Large intestine (tissue), 3 donors: ENCODE measurements around the gene GALNT4. TPM values are rescaled to one million over a fixed set of nuclear protein-coding genes. Genes with fewer than 3 reads are reported as not detected.
A peak's percentile ranks its signal among the peaks of the same experiment; 100 is the strongest.

Experiments used
- DNase-seq, 2 donors: peaks; one replicate each; pipeline versions ENCODE4 v3.0.0 to v3.0.0-alpha.2; 2013
- H3K27ac ChIP-seq: one replicate; pipeline ENCODE4 v1.5.1; 2013; ENCODE audit warnings: low read length
- H3K27me3 ChIP-seq: 2 replicates; pipeline ENCODE4 v1.6.1; 2013; ENCODE audit warnings: low read length; ENCODE audit not compliant: control insufficient read depth, insufficient read depth
- H3K36me3 ChIP-seq: 2 replicates; pipeline ENCODE4 v1.6.1; 2013; ENCODE audit warnings: low read length; ENCODE audit not compliant: control insufficient read depth, insufficient read depth
- H3K4me1 ChIP-seq: one replicate; pipeline ENCODE4 v1.6.1; 2013; ENCODE audit warnings: low read length; ENCODE audit not compliant: control insufficient read depth, insufficient read depth
- H3K4me3 ChIP-seq: one replicate; pipeline ENCODE4 v1.5.1; 2013; ENCODE audit warnings: low read length
- H3K9me3 ChIP-seq: one replicate; pipeline ENCODE4 v1.6.1; 2013; ENCODE audit warnings: mild to moderate bottlenecking, low read depth, low read length, moderate library complexity; ENCODE audit not compliant: control insufficient read depth
- WGBS: methylation state at CpG from one replicate; pipeline ENCODE4 v1.1.5; 2013; ENCODE audit warnings: low lambda C conversion rate; ENCODE audit not compliant: insufficient coverage; 5-methylcytosine and 5-hydroxymethylcytosine counted together
- polyA plus RNA-seq: library from polyadenylated mRNA; unstranded; fragments of 120-200 nt; gene quantifications from one replicate; pipeline ENCODE4 v1.2.1, GENCODE V29; 2013

Gene GALNT4
- polyA plus RNA-seq, 1 donor: 48.7 TPM

DNA sequence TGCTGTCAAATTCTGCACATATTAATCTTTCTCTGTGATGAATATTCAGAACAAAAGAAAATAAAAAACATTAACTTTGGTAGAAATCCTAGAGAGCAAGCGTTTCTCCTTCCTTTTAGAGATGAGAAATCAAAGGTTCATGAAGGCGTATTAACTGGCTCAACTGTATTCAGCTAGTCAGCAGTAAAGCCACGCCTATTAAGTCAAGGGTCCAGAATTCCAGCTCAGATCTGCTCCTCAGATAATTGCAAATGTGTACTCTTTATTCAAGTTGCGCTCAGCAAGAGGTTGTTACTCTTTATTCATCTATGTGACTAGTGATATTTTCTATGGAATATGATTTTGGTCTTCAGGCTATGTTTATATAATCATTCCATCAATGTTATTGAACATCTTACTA, 14.3 kb upstream of the GALNT4 start:
- Histone ChIP-seq H3K4me1 (peaks cover 26% of the 10 kb centered on the region), H3K9me3 (no peaks in the 10 kb centered on the region), H3K4me3 (no peak overlapping the region), H3K36me3 (no peaks in the 10 kb centered on the region), H3K27me3 (no peaks in the 10 kb centered on the region), H3K27ac (peak overlapping the region; percentile 44)
- WGBS: 37% methylated on average over 2 of the region's 4 CpGs
- peak; percentile 54 to 73 for DNase-seq

DNA sequence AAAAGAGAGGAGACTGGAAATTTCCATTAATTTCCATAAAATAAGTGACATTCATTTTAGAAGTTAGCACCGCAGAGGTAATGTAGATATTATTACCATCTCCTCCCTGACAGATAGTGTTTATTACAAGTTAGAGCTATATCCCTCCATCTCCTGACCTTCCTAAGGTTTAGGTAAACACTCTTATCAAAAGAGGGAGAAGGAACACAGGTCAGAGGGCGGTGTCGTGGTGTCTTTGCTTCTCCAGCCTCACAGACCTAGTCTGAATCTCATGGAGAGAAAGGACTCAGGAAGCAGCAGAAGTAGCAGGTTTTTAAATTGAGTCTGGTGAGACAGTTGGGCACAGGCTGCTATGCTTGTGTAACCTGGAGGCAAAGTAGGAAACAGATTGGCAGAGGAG, 12.8 kb upstream of the GALNT4 start:
- no CpG with 5 or more reads among the region's 3 CpGs for WGBS
- H3K4me3 ChIP-seq: no peak overlapping the region
- no peaks in the 10 kb centered on the region for H3K36me3 ChIP-seq
- peak overlapping the region; percentile 44 for H3K27ac ChIP-seq
- peaks cover 21% of the 10 kb centered on the region for H3K4me1 ChIP-seq
- no peaks in the 10 kb centered on the region for H3K27me3 ChIP-seq
- DNase-seq: peak; percentile 31 to 52
- no peaks in the 10 kb centered on the region for H3K9me3 ChIP-seq

DNA sequence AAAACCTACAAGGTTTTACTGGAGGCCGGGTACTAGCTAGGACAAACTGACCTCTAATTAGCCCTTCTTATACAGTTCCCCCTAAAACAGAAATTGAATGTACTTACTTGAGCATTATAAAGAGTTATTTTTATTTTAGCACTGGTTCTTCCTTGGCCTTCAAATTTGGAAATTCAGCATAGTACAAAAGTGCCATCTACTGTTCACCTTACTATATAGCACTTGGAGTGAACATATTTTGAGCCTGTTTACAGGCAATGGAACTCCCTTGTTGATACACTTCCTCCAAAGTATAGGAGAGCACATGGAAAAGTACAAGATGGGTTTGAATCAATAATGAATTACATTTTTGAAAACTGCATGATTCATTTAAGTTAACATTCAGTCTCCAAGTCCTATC, 5.1 kb upstream of the GALNT4 start:
- Histone ChIP-seq H3K27me3 (no peaks in the 10 kb centered on the region), H3K27ac (no peak overlapping the region), H3K4me1 (peaks cover 3% of the 10 kb centered on the region), H3K4me3 (no peak overlapping the region), H3K9me3 (no peaks in the 10 kb centered on the region), H3K36me3 (no peaks in the 10 kb centered on the region)
- no CpG with 5 or more reads among the region's 1 CpG for WGBS
- peak; percentile 34 to 52 for DNase-seq

DNA sequence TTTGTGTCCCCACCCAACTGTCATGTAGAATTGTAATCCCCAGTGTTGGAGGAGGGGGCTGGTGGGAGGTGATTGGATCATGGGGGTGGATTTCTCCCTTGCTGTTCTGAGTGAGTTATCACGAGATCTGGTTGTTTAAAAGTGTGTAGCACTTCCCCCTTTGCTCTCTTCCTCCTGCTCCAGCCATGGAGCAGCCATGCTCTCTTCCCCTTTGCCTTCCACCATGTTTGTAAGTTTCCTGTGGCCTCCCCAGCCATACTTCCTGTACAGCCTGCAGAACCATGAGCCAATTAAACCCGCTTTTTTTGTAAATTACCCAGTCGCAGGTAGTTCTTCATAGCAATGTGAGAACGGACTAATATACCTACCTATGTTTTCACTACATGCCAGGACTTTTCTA, 3.8 kb upstream of the GALNT4 start:
- Histone ChIP-seq H3K27ac (no peak overlapping the region), H3K27me3 (no peaks in the 10 kb centered on the region), H3K36me3 (no peaks in the 10 kb centered on the region), H3K4me1 (peaks cover 3% of the 10 kb centered on the region), H3K9me3 (no peaks in the 10 kb centered on the region), H3K4me3 (no peak overlapping the region)
- WGBS: no CpG with 5 or more reads among the region's 4 CpGs
- no peak for DNase-seq

DNA sequence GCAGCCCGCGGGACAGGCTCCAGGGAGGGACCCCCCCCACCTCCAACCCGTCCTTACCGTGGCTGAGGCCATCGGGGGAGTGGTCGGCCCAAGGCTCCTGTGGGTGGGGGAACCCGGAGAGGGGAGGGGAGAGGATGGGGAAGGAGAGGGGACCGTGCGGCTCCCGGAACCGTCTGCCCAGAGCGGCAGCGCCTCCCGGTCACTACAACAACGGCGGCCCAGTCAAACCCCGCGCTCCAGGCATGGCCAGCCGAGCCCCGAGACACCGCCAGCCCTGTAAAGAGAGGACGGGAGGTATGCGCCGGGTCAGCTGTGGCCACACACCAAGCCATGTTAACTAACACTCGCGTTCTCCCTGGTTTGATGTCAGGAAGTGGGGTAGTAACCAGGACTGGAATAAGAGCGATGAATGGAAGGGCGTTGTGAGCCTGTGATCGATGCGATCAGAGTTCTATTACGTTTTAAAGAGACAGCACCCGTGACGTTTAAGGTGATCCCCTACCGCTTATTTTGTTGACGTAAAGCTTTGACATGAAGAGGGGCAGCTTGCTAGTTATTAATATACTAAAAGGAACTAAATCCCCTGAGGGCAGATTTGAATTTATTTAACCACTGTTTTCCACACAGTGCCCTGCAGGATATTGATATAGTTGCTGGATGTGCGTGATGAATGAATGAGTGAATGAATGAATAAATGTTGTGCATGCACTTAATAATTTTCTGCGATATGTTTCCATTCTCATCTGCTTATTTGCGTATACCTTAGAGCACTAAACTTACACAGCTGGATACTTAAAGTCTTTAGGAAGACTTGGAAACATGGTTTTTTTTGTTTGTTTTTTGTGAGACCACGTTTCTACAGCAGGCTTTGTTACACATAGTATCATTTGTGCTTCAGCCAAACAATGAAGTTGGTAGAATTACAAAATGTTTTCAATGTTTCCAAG, 1.5 kb upstream of the GALNT4 start, which contains the start of gene POC1B:
Gene POC1B, minus strand, starts transcription at position 224 of the 947 bp plus-strand sequence. Its CDS starts 152 bp downstream, at position 72.
- Histone ChIP-seq H3K4me3 (peak within 1 kb of the TSS; percentile 99), H3K4me1 (peaks cover 3% of the 10 kb centered on the region), H3K27me3 (no peaks in the 10 kb centered on the region), H3K36me3 (no peaks in the 10 kb centered on the region), H3K9me3 (no peaks in the 10 kb centered on the region), H3K27ac (peak within 1 kb of the TSS; percentile 94)
- 0% methylated on average over 1 of the region's 39 CpGs for WGBS
- peak; percentile 57 to 89 for DNase-seq

DNA sequence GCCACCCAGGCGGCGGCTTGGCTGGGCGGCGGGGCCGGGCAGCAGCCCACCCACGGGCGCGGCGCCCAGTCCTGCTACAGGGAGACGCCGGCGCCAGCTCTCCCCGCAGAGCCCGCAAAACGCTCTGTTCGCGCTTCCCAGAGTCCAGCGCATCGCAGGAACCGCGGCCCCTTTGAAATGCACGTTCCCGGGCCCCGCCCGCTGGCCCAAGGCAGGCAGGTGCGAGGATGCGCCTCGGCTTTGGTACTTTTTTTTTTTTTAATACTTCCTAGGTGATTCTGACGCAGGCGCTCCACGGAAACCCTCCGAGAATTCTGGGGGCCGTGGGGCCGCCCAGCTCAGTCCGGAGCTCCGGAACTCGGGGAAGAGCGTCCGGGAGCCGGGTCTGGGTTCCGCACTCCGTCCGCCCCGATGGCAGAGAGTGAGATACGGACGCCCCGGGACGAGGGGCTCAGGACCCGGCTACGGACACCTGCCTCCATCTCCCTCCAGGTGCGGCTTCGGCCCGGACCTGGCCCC, 768 bp upstream of the GALNT4 start:
- peak; percentile 27 to 79 for DNase-seq
- Histone ChIP-seq H3K9me3 (no peaks in the 10 kb centered on the region), H3K4me1 (peaks cover 3% of the 10 kb centered on the region), H3K27ac (peak overlapping the region; percentile 94), H3K36me3 (no peaks in the 10 kb centered on the region), H3K27me3 (no peaks in the 10 kb centered on the region), H3K4me3 (peak overlapping the region; percentile 99)
- WGBS: no CpG with 5 or more reads among the region's 53 CpGs

DNA sequence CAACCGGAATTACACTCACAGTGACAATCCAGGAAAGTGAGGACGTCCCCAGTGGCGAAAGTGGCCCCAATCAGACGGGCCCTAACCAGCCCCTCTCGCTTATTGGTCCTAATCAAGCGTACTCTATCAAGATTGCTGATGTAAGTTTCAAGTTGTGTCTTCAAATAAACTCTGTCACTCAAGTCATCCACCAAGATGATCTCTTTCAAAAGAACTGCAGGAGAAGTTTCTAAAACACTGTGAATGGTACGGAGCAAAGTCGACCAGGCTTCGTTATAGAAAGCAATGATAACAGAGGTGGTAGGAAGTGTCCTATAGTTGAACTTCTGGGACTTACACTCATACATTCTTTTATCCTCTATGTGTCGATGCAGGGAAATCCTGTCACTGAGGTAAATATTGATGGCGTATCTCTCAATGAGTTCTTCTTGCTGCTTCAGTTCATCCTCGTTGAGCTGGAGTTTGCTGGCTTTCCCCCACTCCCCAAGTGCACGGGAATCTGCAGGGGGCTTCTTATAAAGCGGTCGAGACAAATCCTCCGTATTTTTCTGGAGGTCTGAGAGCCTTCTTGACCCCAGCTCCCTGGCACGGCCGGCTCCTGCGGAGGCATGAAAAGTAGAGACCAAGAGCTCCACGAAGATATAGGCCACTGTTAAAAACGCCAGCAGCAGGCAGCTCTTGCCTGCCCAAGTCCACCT, 604 bp downstream of the GALNT4 start:
- H3K36me3 ChIP-seq: peaks cover under 1% of the 10 kb centered on the region
- H3K27me3 ChIP-seq: no peaks in the 10 kb centered on the region
- no peaks in the 10 kb centered on the region for H3K9me3 ChIP-seq
- peaks cover 4% of the 10 kb centered on the region for H3K4me1 ChIP-seq
- peak overlapping the region; percentile 94 for H3K27ac ChIP-seq
- H3K4me3 ChIP-seq: peak overlapping the region; percentile 99
- peak in 1 of 2 donors; percentile 65 for DNase-seq
- WGBS: no CpG with 5 or more reads among the region's 21 CpGs

DNA sequence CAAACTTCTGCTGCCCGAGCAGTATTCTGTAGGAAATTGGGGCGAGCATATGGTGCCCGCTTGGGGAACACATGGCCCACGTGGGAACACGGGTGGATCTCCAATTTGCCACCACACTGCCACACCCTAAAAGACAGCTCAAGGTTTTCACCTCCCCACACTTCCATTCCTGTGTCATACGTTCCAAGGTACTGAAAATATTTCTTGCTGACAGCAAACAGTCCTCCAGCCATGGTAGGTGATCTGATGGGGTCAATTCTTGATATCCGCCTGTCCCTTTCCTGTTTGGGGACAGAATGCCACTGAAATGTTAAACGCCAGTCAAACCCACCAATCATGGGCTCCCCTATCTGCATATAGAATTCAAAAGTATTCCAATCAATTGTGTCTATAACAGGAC, 1.2 kb downstream of the GALNT4 start:
- peak in 1 of 2 donors; percentile 53 for DNase-seq
- Histone ChIP-seq H3K27ac (peak overlapping the region; percentile 94), H3K4me1 (peaks cover 7% of the 10 kb centered on the region)

DNA sequence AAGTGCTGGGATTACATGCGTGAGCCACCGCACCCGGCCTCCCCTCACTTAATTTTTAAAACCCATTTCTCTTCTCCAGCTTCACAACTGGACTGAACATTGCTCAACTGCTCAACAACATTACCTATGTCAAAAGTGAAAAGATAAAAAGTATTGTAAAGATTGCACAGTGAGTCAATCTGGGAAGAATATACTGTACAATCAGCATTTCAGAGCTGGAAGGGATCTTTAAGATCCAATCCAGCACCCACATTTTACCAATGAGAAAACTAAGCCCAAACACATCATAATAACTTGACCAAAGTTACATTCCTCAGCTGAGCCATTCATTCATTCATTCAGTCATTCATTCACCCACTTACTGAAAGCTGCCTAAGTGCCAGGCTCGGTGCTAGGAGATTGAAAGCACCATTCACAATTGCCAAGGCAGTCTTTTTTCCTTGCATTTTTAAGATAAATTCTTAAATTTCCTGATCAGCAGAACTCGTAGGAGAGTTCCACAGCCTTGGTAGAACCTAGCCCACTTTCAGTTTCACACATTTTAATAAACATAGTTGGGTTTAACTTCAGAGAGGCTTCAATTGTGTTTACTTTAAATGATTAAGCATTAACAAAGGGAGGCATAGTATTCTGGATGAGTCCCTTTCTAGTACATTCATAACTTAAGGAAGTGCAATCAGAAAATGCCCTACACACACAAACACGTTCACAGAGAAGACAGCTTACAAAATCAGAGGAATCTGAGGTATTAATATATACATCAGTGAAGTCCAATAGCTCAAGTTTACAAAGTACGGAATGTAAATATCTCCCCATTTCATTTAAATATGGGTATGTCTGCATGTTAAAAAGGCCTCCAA, 3.0 kb downstream of the GALNT4 start:
- peak in 1 of 2 donors; percentile 70 for DNase-seq
- 0% methylated on average over 1 of the region's 7 CpGs for WGBS
- Histone ChIP-seq H3K4me3 (peak overlapping the region; percentile 99), H3K9me3 (no peaks in the 10 kb centered on the region), H3K36me3 (peaks cover 4% of the 10 kb centered on the region), H3K27ac (peak overlapping the region; percentile 94), H3K4me1 (peaks cover 7% of the 10 kb centered on the region), H3K27me3 (no peaks in the 10 kb centered on the region)

More for the DNA sequence above, 1.2 kb downstream of the GALNT4 start:
- WGBS: no CpG with 5 or more reads among the region's 8 CpGs
- peaks cover 4% of the 10 kb centered on the region for H3K36me3 ChIP-seq
- H3K27me3 ChIP-seq: no peaks in the 10 kb centered on the region
- H3K4me3 ChIP-seq: peak overlapping the region; percentile 99
- no peaks in the 10 kb centered on the region for H3K9me3 ChIP-seq
